ENCODE measurements around the gene TDG.
"Not testable (repeated sequence)": the region's sequence is repeated elsewhere in the genome, so short reads cannot be mapped to it uniquely, and the experiment has no call there.

Gene TDG

DNA sequence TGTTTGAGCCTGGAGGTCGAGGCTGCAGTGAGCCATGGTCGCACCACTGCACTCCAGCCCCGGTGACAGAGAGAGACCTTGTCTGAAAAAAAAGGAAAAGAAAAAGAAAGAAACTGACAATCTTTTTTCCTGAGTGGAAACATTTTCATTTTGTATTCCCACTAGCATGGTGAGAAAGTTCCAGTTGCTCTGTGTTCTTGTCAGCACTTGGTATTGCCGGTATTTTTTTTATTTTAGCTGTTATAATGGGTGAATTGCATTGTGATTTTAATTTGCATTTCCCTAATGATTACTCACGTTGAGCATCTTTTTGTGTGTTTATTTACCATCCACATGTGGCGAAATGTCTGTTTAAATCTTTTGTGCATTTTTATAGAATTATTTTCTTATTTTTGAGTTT, 58.7 kb downstream of the TDG start:
- Histone ChIP-seq H3K4me1 (ENCODE audit: control insufficient read depth in 1 of 2, insufficient read depth in 2 of 2, low read length in 2 of 2) (no peaks in the 10 kb centered on the region), H3K36me3 (ENCODE audit: control insufficient read depth in 1 of 2, insufficient read depth in 2 of 2, low read length in 2 of 2) (no peaks in the 10 kb centered on the region), H3K9me3 (ENCODE audit: control insufficient read depth in 1 of 2, low read length in 2 of 2) (peaks cover 0 to 3% of the 10 kb centered on the region in 2 donors), H3K4me3 (ENCODE audit: low read depth in 1 of 2, low read length in 2 of 2) (no peak overlapping the region), H3K27ac (ENCODE audit: low read length) (no peak overlapping the region), H3K27me3 (ENCODE audit: low read depth, low read length) (no peaks in the 10 kb centered on the region)

DNA sequence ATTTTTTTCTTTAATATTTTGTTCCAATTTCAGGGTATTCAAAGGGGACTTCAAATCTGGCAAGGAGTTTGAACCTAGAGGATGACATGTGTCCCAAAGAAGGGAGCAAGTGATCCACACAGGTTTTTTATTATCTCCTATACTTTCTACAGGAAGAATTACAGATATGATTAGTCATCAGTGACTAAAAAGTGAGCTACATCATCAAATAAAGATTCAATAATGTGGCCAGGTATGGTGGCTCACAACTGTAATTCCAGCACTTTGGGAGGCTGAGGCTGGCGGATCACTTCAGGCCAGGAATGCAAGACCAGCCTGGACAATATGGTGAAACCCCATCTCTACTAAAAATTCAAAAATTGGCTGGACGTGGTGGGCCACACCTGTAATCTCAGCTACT, 60.1 kb downstream of the TDG start:
- Histone ChIP-seq H3K4me3 (ENCODE audit: low read depth in 1 of 2, low read length in 2 of 2) (no peak overlapping the region), H3K27me3 (ENCODE audit: low read depth, low read length) (no peaks in the 10 kb centered on the region), H3K4me1 (ENCODE audit: control insufficient read depth in 1 of 2, insufficient read depth in 2 of 2, low read length in 2 of 2) (no peaks in the 10 kb centered on the region), H3K27ac (ENCODE audit: low read length) (no peak overlapping the region), H3K36me3 (ENCODE audit: control insufficient read depth in 1 of 2, insufficient read depth in 2 of 2, low read length in 2 of 2) (no peaks in the 10 kb centered on the region), H3K9me3 (ENCODE audit: control insufficient read depth in 1 of 2, low read length in 2 of 2) (peaks cover 0 to 3% of the 10 kb centered on the region in 2 donors)

DNA sequence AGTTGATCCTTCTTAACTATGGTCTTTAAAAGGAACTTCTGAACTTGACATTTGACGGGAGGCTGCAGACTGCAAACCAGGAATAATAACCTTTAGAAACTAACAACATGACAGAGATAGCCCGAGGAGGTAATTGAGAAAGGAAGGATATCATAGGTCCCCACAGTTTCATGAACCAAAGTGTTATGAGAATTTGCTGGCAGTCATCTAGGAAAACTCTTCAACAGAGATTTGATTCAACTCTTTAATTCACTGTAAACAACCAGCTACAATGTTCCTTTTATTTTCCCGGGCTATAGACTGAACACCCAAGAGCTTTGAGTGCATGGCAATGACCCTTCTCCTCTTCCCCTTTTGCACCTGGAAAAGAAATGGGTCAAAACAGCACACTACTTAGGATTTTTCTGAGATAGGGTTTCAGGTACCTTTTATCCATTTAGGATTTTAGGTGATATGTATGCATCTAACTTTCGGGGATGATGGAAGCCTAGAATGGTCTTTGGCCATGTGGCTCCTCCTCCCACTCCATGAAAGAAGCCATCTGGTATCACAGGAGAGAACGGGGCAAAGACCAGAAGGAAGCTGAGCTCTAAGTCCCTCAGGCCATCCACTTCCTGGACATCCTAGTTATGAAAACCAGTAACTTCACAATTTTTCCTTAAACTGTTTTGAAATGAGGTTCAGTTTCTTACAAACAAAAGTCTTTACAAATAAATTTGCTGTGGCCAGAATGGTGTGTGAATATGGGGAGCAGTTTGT, 61.3 kb downstream of the TDG start:
- H3K9me3 ChIP-seq (ENCODE audit: control insufficient read depth in 1 of 2, low read length in 2 of 2), result peaks cover 0 to 3% of the 10 kb centered on the region in 2 donors
- H3K4me3 ChIP-seq (ENCODE audit: low read depth in 1 of 2, low read length in 2 of 2), result no peak overlapping the region
- H3K4me1 ChIP-seq (ENCODE audit: control insufficient read depth in 1 of 2, insufficient read depth in 2 of 2, low read length in 2 of 2), result no peaks in the 10 kb centered on the region
- no peak overlapping the region for H3K27ac ChIP-seq (ENCODE audit: low read length)
- no peaks in the 10 kb centered on the region for H3K36me3 ChIP-seq (ENCODE audit: control insufficient read depth in 1 of 2, insufficient read depth in 2 of 2, low read length in 2 of 2)
- H3K27me3 ChIP-seq (ENCODE audit: low read depth, low read length), result no peaks in the 10 kb centered on the region

DNA sequence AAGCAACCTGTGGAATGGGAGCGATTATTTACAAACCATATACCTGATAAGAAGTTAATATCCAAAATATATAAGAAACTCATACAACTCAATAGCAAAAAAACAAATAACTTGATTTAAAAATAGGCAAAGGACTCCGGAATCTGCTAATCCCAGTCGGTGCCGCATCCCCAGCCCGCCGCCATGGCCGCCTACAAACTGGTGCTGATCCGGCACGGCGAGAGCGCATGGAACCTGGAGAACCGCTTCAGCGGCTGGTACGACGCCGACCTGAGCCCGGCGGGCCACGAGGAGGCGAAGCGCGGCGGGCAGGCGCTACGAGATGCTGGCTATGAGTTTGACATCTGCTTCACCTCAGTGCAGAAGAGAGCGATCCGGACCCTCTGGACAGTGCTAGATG, 64.9 kb downstream of the TDG start:
- H3K4me3 ChIP-seq (ENCODE audit: low read depth in 1 of 2, low read length in 2 of 2); H3K36me3 ChIP-seq (ENCODE audit: control insufficient read depth in 1 of 2, insufficient read depth in 2 of 2, low read length in 2 of 2); H3K4me1 ChIP-seq (ENCODE audit: control insufficient read depth in 1 of 2, insufficient read depth in 2 of 2, low read length in 2 of 2); H3K9me3 ChIP-seq (ENCODE audit: control insufficient read depth in 1 of 2, low read length in 2 of 2); H3K27ac ChIP-seq (ENCODE audit: low read length); H3K27me3 ChIP-seq (ENCODE audit: low read depth, low read length): not testable (repeated sequence)

DNA sequence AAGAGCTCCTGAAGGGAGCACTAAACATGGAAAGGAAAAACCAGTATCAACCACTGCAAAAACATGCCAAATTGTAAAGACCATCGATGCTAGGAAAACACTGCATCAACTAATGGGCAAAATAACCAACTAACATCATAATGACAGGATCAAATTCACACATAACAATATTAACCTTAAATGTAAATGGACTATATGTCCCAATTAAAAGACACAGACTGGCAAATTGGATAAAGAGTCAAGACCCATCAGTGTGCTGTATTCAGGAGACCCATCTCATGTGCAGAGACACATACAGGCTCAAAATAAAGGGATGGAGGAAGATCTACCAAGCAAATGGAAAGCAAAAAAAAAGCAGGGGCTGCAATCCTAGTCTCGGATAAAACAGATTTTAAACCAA, 70.5 kb downstream of the TDG start:
- not testable (repeated sequence) for H3K4me1 ChIP-seq (ENCODE audit: control insufficient read depth in 1 of 2, insufficient read depth in 2 of 2, low read length in 2 of 2); H3K27me3 ChIP-seq (ENCODE audit: low read depth, low read length); H3K9me3 ChIP-seq (ENCODE audit: control insufficient read depth in 1 of 2, low read length in 2 of 2); H3K36me3 ChIP-seq (ENCODE audit: control insufficient read depth in 1 of 2, insufficient read depth in 2 of 2, low read length in 2 of 2); H3K4me3 ChIP-seq (ENCODE audit: low read depth in 1 of 2, low read length in 2 of 2); H3K27ac ChIP-seq (ENCODE audit: low read length)
